SK-N-SH (cell line): ENCODE data around the gene KIF12.

Experiments
- POLR2AphosphoS5 ChIP-seq: IDR thresholded peaks from 2 replicates; pipeline ENCODE4 v1.6.1; 2012; ENCODE audit warnings: low read depth, low read length
- RFX5 ChIP-seq: IDR thresholded peaks from 2 replicates; pipeline ENCODE4 v1.6.1; 2012; ENCODE audit warnings: mild to moderate bottlenecking, improper control_type of control experiment, low read length
- TAF1 ChIP-seq: IDR thresholded peaks from 2 replicates; pipeline ENCODE4 v1.6.1; 2012; ENCODE audit warnings: low read depth, mild to moderate bottlenecking, low read length, moderate library complexity, borderline replicate concordance
- YY1 ChIP-seq: IDR thresholded peaks from 2 replicates; pipeline ENCODE4 v1.4.0; 2012; ENCODE audit warnings: low read depth, mild to moderate bottlenecking
- TF ChIP-seq, protein P1 (sequence below): IDR thresholded peaks from 2 replicates; pipeline ENCODE4; 2012
- TF ChIP-seq, protein P2 (sequence below): fragments of 200-600 bp; sonication (generic); IDR thresholded peaks from 2 replicates; pipeline ENCODE4 v1.6.1; 2017; ENCODE audit warnings: antibody characterized with exemption, mild to moderate bottlenecking, moderate library complexity
- TF ChIP-seq, protein P3 (sequence below): fragments of 150-350 bp; IDR thresholded peaks from 2 replicates; pipeline ENCODE4 v1.6.1; 2017; ENCODE audit warnings: antibody characterized with exemption, low read length, low read depth, borderline replicate concordance

DNA sequence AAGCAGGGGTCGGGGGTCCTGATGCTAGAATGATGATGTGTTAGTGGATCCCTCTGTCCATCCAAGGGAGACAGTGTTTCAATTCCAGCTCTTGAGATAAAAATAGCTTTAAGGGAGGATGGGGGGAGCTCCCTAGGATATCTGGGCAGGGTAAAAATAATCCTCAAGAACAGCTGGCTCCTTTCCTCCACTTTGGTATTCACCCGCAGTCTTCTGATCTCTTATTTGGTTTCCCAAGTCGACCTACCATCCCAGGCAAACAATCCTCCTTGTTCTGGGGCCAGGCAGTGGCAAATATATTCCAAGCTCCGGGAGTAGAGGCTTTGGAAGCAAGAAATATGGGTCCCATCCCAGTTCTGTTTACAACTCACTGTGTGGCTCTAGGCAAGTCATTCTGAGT, 41.8 kb upstream of the KIF12 start:
- TF ChIP-seq TAF1, result no peak
- TF ChIP-seq, protein P1, sequence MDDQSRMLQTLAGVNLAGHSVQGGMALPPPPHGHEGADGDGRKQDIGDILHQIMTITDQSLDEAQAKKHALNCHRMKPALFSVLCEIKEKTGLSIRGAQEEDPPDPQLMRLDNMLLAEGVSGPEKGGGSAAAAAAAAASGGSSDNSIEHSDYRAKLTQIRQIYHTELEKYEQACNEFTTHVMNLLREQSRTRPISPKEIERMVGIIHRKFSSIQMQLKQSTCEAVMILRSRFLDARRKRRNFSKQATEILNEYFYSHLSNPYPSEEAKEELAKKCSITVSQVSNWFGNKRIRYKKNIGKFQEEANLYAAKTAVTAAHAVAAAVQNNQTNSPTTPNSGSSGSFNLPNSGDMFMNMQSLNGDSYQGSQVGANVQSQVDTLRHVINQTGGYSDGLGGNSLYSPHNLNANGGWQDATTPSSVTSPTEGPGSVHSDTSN, result no peak
- TF ChIP-seq RFX5, result no peak
- TF ChIP-seq POLR2AphosphoS5, result no peak
- TF ChIP-seq, protein P2, sequence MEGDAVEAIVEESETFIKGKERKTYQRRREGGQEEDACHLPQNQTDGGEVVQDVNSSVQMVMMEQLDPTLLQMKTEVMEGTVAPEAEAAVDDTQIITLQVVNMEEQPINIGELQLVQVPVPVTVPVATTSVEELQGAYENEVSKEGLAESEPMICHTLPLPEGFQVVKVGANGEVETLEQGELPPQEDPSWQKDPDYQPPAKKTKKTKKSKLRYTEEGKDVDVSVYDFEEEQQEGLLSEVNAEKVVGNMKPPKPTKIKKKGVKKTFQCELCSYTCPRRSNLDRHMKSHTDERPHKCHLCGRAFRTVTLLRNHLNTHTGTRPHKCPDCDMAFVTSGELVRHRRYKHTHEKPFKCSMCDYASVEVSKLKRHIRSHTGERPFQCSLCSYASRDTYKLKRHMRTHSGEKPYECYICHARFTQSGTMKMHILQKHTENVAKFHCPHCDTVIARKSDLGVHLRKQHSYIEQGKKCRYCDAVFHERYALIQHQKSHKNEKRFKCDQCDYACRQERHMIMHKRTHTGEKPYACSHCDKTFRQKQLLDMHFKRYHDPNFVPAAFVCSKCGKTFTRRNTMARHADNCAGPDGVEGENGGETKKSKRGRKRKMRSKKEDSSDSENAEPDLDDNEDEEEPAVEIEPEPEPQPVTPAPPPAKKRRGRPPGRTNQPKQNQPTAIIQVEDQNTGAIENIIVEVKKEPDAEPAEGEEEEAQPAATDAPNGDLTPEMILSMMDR, result no peak
- no peak for TF ChIP-seq YY1
- TF ChIP-seq, protein P3, sequence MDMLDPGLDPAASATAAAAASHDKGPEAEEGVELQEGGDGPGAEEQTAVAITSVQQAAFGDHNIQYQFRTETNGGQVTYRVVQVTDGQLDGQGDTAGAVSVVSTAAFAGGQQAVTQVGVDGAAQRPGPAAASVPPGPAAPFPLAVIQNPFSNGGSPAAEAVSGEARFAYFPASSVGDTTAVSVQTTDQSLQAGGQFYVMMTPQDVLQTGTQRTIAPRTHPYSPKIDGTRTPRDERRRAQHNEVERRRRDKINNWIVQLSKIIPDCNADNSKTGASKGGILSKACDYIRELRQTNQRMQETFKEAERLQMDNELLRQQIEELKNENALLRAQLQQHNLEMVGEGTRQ, result no peak
